Liver (tissue), 9 donors: ENCODE results near the gene CEP63. TPM values are rescaled to one million over a fixed set of nuclear protein-coding genes. Genes with fewer than 3 reads are reported as not detected.

Experiments used
- DNase-seq: peaks from one replicate; pipeline ENCODE4 v3.0.0-alpha.2; 2017; ENCODE audit warnings: low spot score
- H3K27ac ChIP-seq, 2 donors: one replicate each; pipeline ENCODE4 v1.7.0; 2013; ENCODE audit warnings: inconsistent platforms in 2 of 2, low read length in 2 of 2, control low read depth in 1 of 2, low read depth in 1 of 2, mild to moderate bottlenecking in 1 of 2
- H3K27me3 ChIP-seq, 4 donors: one replicate each; pipeline versions ENCODE4 v1.6.1 to v1.7.0; 2013; ENCODE audit warnings: low read length in 3 of 4, inconsistent platforms in 1 of 4, mild to moderate bottlenecking in 1 of 4, moderate library complexity in 1 of 4; ENCODE audit not compliant: control insufficient read depth in 4 of 4, insufficient read depth in 4 of 4
- H3K36me3 ChIP-seq, 4 donors: one replicate each; pipeline versions ENCODE4 v1.6.1 to v1.7.0; 2013; ENCODE audit warnings: low read length in 3 of 4, mild to moderate bottlenecking in 3 of 4, low read depth in 1 of 4, moderate library complexity in 1 of 4; ENCODE audit not compliant: control insufficient read depth in 4 of 4, insufficient read depth in 3 of 4
- H3K4me1 ChIP-seq, 4 donors: one replicate each; pipeline versions ENCODE4 v1.6.1 to v1.7.0; 2013; ENCODE audit warnings: low read length in 3 of 4, mild to moderate bottlenecking in 3 of 4, moderate library complexity in 1 of 4; ENCODE audit not compliant: control insufficient read depth in 4 of 4, insufficient read depth in 4 of 4
- H3K4me3 ChIP-seq, 3 donors: one replicate each; pipeline versions ENCODE4 v1.6.1 to v1.7.0; 2013; ENCODE audit warnings: low read length in 3 of 3, control low read depth in 1 of 3, low read depth in 1 of 3, mild to moderate bottlenecking in 1 of 3
- H3K9ac ChIP-seq, 2 donors: one replicate each; pipeline ENCODE4 v1.7.0; 2013; ENCODE audit warnings: low read length in 2 of 2, mild to moderate bottlenecking in 2 of 2, moderate library complexity in 2 of 2, control low read depth in 1 of 2, low read depth in 1 of 2
- H3K9me3 ChIP-seq, 4 donors: one replicate each; pipeline versions ENCODE4 v1.6.1 to v1.7.0; 2013; ENCODE audit warnings: low read length in 3 of 4; ENCODE audit not compliant: control insufficient read depth in 4 of 4
- EGR1 ChIP-seq, 2 donors: IDR thresholded peaks; 2 replicates each; pipeline ENCODE4 v1.6.1; 2016 to 2018; ENCODE audit warnings: antibody characterized with exemption in 2 of 2, low read depth in 2 of 2
- FOXA1 ChIP-seq: IDR thresholded peaks from 2 replicates; pipeline ENCODE4 v1.6.1; 2016; ENCODE audit warnings: antibody characterized with exemption
- FOXA2 ChIP-seq: IDR thresholded peaks from 2 replicates; pipeline ENCODE4 v1.6.1; 2016; ENCODE audit warnings: antibody characterized with exemption
- GABPA ChIP-seq, 2 donors: IDR thresholded peaks in 1 of 2; conservative IDR thresholded peaks in 1 of 2; 2 replicates each; pipeline ENCODE4 v1.6.1; 2016; ENCODE audit warnings: antibody characterized with exemption in 2 of 2, mild to moderate bottlenecking in 1 of 2, moderate library complexity in 1 of 2
- HNF4A ChIP-seq, 2 donors: conservative IDR thresholded peaks; 2 replicates each; pipeline ENCODE4 v1.6.1; 2016; ENCODE audit warnings: antibody characterized with exemption in 2 of 2, mild to moderate bottlenecking in 2 of 2
- HNF4G ChIP-seq: IDR thresholded peaks from 2 replicates; pipeline ENCODE4 v1.6.1; 2016; ENCODE audit warnings: antibody characterized with exemption
- JUND ChIP-seq, 2 donors: IDR thresholded peaks; 2 replicates each; pipeline ENCODE4 v1.6.1; 2016; ENCODE audit warnings: antibody characterized with exemption in 2 of 2
- NR2F2 ChIP-seq: IDR thresholded peaks from 2 replicates; pipeline ENCODE4 v1.6.1; 2016; ENCODE audit warnings: antibody characterized with exemption
- RAD21 ChIP-seq, 2 donors: IDR thresholded peaks; 2 replicates each; pipeline ENCODE4 v1.6.1; 2016; ENCODE audit warnings: antibody characterized with exemption in 2 of 2, mild to moderate bottlenecking in 2 of 2
- RXRA ChIP-seq, 2 donors: IDR thresholded peaks; 2 replicates each; pipeline ENCODE4 v1.6.1; 2017 to 2018; ENCODE audit warnings: antibody characterized with exemption in 2 of 2, mild to moderate bottlenecking in 1 of 2
- SP1 ChIP-seq: IDR thresholded peaks from 2 replicates; pipeline ENCODE4 v1.6.1; 2018; ENCODE audit warnings: antibody characterized with exemption, mild to moderate bottlenecking
- TAF1 ChIP-seq: conservative IDR thresholded peaks from 2 replicates; pipeline ENCODE4 v1.6.1; 2016; ENCODE audit warnings: antibody characterized with exemption, mild to moderate bottlenecking
- YY1 ChIP-seq: IDR thresholded peaks from 2 replicates; pipeline ENCODE4 v1.6.1; 2016; ENCODE audit warnings: antibody characterized with exemption, mild to moderate bottlenecking
- WGBS: extraction: QIAGEN DNeasy Blood & Tissue Kit; methylation state at CpG from one replicate; pipeline ENCODE4 v1.1.7; 2013; 5-methylcytosine and 5-hydroxymethylcytosine counted together
- polyA plus RNA-seq, 2 donors: library from polyadenylated mRNA; stranded (reverse) in 1 of 2; unstranded in 1 of 2; fragments of 200-250 nt in 1 of 2; fragments of >200 nt in 1 of 2; fragmentation: Nextera tagmentation in 1 of 2; extraction: Ambion mirVana in 1 of 2; gene quantifications; one replicate each; pipeline versions ENCODE4 v1.2.1 to v1.2.3, GENCODE V29; 2013 to 2015
- total RNA-seq, 2 donors: library from RNA; depleted of rRNA; stranded (reverse); fragments of >200 nt; gene quantifications; one replicate each; pipeline ENCODE4 v1.2.3, GENCODE V29; 2014
- TF ChIP-seq, protein P1 (sequence below): IDR thresholded peaks from 2 replicates; pipeline ENCODE4 v1.6.1; 2016; ENCODE audit warnings: antibody characterized with exemption, mild to moderate bottlenecking
- TF ChIP-seq, protein P2 (sequence below): IDR thresholded peaks from 2 replicates; pipeline ENCODE4 v1.6.1; 2016; ENCODE audit warnings: antibody characterized with exemption
- TF ChIP-seq, protein P3 (sequence below): IDR thresholded peaks from 2 replicates; pipeline ENCODE4 v1.6.1; 2016; ENCODE audit warnings: antibody characterized with exemption
- TF ChIP-seq, protein P4 (sequence below): fragments of 150-350 bp; IDR thresholded peaks from 2 replicates; pipeline ENCODE4 v1.5.1; 2017; ENCODE audit warnings: improper control_type of control experiment, low read depth, low read length; ENCODE audit not compliant: missing input control
- donor health status: healthy.
- donor health status: healthy.
- donor health status: healthy.
- donor health status: healthy.
- donor health status: healthy.

The CEP63 gene
- total and polyA plus RNA-seq, 4 donors, result 8.1 to 16.1 (median 12.7) TPM

DNA sequence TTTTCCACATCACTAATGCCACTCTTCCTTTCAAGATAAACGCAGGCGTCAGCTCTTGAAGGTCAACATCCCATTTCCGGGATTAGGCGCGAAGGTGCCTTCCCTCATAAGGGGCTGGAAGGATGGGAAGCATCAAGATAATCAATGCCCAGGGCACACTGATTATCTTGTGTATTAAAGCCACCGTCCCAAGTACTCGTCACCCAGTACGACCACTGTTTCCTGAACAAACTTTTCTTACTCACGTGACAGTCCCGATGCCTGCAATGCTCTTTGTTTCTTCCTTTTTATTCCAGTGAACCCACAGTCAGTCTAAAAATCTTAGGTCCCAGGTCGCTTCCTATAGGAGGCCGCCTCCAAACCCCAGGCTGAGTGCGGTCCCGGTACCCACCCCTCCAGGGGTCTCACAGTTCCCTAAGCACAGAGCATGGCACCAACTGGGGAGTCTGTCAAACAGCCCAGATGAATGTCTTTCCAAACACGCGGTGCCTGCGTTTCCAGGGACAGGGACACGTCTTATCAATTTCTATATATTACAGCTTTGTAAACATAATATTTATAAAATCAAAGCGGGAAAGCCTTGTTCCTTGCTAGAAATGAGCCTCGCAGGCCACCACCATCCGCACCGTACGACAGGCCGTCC lies 661 bp upstream of the CEP63 start:
- Histone ChIP-seq H3K36me3 (peaks cover 6 to 16% (median 14%) of the 10 kb centered on the region in 4 donors), H3K4me3 (peak overlapping the region; percentile 73 to 89 (median 84)), H3K4me1 (peaks cover 2 to 31% (median 22%) of the 10 kb centered on the region in 4 donors), H3K27me3 (no peaks in the 10 kb centered on the region), H3K9me3 (no peaks in the 10 kb centered on the region), H3K27ac (peak overlapping the region; percentile 96 to 100), H3K9ac (peak overlapping the region; percentile 89 to 95)
- no peak for TF ChIP-seq EGR1 (IDR thresholded peaks at IDR 0.05; ENCODE audit: low read depth in 2 of 2)
- DNase-seq, result no peak
- WGBS, result under 1% methylated on average over 24 of the region's 24 CpGs

DNA sequence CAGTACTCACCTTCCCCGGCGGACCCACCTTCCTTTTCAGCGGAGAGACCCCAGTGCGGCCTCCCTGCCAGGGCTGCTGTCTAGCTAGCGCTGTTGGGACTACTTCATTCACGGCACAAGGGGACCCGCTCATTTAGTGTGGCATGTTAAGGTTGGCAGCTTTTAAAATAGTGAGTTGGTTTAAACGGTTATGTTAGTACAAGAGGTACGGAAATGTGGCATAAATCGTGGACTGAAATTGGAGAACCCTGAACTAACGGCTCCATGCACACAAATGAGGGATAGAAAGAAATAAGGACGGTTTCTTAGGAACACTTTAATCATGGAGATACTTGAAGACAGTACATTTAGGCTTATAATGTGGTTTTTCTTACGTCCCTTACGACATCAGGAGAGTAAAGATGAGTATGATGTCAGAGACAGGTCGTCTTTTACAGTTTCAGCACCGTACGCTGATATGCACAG lies 752 bp downstream of the CEP63 start:
- Histone ChIP-seq H3K9ac (peak overlapping the region; percentile 91 to 95), H3K4me1 (peaks cover 2 to 31% (median 22%) of the 10 kb centered on the region in 4 donors), H3K4me3 (peak overlapping the region; percentile 73 to 91 (median 89)), H3K9me3 (no peaks in the 10 kb centered on the region), H3K27me3 (no peaks in the 10 kb centered on the region), H3K27ac (peak overlapping the region; percentile 96 to 100), H3K36me3 (peaks cover under 1 to 6% (median 3%) of the 10 kb centered on the region in 4 donors)
- TF ChIP-seq YY1, result no peak
- no peak for TF ChIP-seq TAF1
- TF ChIP-seq, protein P1, sequence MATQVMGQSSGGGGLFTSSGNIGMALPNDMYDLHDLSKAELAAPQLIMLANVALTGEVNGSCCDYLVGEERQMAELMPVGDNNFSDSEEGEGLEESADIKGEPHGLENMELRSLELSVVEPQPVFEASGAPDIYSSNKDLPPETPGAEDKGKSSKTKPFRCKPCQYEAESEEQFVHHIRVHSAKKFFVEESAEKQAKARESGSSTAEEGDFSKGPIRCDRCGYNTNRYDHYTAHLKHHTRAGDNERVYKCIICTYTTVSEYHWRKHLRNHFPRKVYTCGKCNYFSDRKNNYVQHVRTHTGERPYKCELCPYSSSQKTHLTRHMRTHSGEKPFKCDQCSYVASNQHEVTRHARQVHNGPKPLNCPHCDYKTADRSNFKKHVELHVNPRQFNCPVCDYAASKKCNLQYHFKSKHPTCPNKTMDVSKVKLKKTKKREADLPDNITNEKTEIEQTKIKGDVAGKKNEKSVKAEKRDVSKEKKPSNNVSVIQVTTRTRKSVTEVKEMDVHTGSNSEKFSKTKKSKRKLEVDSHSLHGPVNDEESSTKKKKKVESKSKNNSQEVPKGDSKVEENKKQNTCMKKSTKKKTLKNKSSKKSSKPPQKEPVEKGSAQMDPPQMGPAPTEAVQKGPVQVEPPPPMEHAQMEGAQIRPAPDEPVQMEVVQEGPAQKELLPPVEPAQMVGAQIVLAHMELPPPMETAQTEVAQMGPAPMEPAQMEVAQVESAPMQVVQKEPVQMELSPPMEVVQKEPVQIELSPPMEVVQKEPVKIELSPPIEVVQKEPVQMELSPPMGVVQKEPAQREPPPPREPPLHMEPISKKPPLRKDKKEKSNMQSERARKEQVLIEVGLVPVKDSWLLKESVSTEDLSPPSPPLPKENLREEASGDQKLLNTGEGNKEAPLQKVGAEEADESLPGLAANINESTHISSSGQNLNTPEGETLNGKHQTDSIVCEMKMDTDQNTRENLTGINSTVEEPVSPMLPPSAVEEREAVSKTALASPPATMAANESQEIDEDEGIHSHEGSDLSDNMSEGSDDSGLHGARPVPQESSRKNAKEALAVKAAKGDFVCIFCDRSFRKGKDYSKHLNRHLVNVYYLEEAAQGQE, result peak; percentile 46
- TF ChIP-seq, protein P2, sequence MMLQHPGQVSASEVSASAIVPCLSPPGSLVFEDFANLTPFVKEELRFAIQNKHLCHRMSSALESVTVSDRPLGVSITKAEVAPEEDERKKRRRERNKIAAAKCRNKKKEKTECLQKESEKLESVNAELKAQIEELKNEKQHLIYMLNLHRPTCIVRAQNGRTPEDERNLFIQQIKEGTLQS, result no peak
- TF ChIP-seq, protein P3, sequence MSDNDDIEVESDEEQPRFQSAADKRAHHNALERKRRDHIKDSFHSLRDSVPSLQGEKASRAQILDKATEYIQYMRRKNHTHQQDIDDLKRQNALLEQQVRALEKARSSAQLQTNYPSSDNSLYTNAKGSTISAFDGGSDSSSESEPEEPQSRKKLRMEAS, result no peak
- TF ChIP-seq, protein P4, sequence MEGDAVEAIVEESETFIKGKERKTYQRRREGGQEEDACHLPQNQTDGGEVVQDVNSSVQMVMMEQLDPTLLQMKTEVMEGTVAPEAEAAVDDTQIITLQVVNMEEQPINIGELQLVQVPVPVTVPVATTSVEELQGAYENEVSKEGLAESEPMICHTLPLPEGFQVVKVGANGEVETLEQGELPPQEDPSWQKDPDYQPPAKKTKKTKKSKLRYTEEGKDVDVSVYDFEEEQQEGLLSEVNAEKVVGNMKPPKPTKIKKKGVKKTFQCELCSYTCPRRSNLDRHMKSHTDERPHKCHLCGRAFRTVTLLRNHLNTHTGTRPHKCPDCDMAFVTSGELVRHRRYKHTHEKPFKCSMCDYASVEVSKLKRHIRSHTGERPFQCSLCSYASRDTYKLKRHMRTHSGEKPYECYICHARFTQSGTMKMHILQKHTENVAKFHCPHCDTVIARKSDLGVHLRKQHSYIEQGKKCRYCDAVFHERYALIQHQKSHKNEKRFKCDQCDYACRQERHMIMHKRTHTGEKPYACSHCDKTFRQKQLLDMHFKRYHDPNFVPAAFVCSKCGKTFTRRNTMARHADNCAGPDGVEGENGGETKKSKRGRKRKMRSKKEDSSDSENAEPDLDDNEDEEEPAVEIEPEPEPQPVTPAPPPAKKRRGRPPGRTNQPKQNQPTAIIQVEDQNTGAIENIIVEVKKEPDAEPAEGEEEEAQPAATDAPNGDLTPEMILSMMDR, result no peak
- WGBS, result 1% methylated on average over 17 of the region's 17 CpGs
- no peak for DNase-seq

DNA sequence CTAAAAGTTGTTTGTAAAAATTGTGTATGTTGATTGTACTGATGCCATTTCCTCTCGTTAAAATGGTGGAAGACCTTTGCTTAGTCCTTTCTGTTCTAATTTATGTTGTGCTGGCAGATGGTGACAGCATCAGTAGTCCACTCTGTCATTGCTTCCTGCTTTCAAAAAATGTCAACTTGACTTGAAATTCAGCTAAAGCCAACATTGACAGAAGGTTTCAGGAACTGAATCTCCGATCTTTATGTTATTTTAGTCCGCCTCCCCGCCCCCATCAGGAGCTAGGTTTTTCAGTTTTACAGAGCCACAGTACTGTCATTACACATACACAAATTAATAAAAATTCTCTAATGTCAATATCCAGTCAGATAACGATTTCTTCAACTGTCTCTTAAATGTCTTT lies 1.5 kb downstream of the CEP63 start:
- Histone ChIP-seq H3K36me3 (peaks cover 0 to 2% (median 0%) of the 10 kb centered on the region in 4 donors), H3K9me3 (no peaks in the 10 kb centered on the region), H3K27me3 (no peaks in the 10 kb centered on the region), H3K9ac (peak overlapping the region in 1 of 2 donors; percentile 95), H3K4me3 (peak overlapping the region in 2 of 3 donors; percentile 73 to 89), H3K4me1 (peaks cover 2 to 31% (median 22%) of the 10 kb centered on the region in 4 donors), H3K27ac (no peak overlapping the region)
- WGBS, result 62% methylated on average over 5 of the region's 5 CpGs
- no peak for DNase-seq
- no peak for TF ChIP-seq HNF4A (conservative IDR thresholded peaks at IDR 0.05)
- TF ChIP-seq FOXA1, result no peak
- no peak for TF ChIP-seq JUND (IDR thresholded peaks at IDR 0.05)
- TF ChIP-seq, protein P3, result no peak
- no peak for TF ChIP-seq EGR1 (IDR thresholded peaks at IDR 0.05; ENCODE audit: low read depth in 2 of 2)
- TF ChIP-seq, protein P1, result no peak
- TF ChIP-seq RAD21 (IDR thresholded peaks at IDR 0.05), result no peak
- no peak for TF ChIP-seq HNF4G
- TF ChIP-seq RXRA (IDR thresholded peaks at IDR 0.05), result no peak
- TF ChIP-seq NR2F2, result no peak
- TF ChIP-seq FOXA2, result no peak
- TF ChIP-seq GABPA (IDR thresholded peaks at IDR 0.05 in 1 of 2, conservative IDR thresholded peaks at IDR 0.05 in 1 of 2), result no peak
- TF ChIP-seq YY1, result no peak
- no peak for TF ChIP-seq SP1
